NOMO-1 treated with dmso at 0.1 percent for 144 hours (cell line): ENCODE measurements around the gene BAG3.
A peak's percentile ranks its signal among the peaks of the same experiment; 100 is the strongest.
"Not testable (repeated sequence)": the region's sequence is repeated elsewhere in the genome, so short reads cannot be mapped to it uniquely, and the experiment has no call there.

Experiments
- DNase-seq: peaks from one replicate; lab custom pipeline; 2025; ENCODE audit not compliant: unreplicated experiment; lab: John Stamatoyannopoulos, UW

BAG3 gene

GRCh38 chr10:119640384-119640783 is 10.8 kb upstream of the BAG3 start:
- DNase-seq: no peak

- DNase-seq: no peak
These were observed 10.2 kb upstream of the BAG3 start for GRCh38 chr10:119640875-119641526.

- no peak for DNase-seq
These were observed 8.5 kb upstream of the BAG3 start for GRCh38 chr10:119642556-119643111.

- no peak for DNase-seq
These were observed 7.6 kb upstream of the BAG3 start for GRCh38 chr10:119643306-119644204.

GRCh38 chr10:119644205-119644814 is 6.9 kb upstream of the BAG3 start:
- DNase-seq: no peak

- no peak for DNase-seq
These were observed 6.2 kb upstream of the BAG3 start for GRCh38 chr10:119644994-119645393.

- no peak for DNase-seq
These were observed 1.1 kb upstream of the BAG3 start for GRCh38 chr10:119650062-119650461.

GRCh38 chr10:119651514-119652360 is 557 bp downstream of the BAG3 start:
- no peak for DNase-seq

GRCh38 chr10:119652361-119652730 is 1.2 kb downstream of the BAG3 start:
- DNase-seq: peak; percentile 7

GRCh38 chr10:119653209-119653608 is 2.0 kb downstream of the BAG3 start:
- no peak for DNase-seq

GRCh38 chr10:119653916-119654315 is 2.7 kb downstream of the BAG3 start:
- no peak for DNase-seq

GRCh38 chr10:119654540-119654939 is 3.4 kb downstream of the BAG3 start:
- no peak for DNase-seq

- DNase-seq: no peak
These were observed 4.4 kb downstream of the BAG3 start for GRCh38 chr10:119655566-119656001.

GRCh38 chr10:119656760-119657159 is 5.6 kb downstream of the BAG3 start:
- DNase-seq: no peak

GRCh38 chr10:119657725-119658124 is 6.5 kb downstream of the BAG3 start:
- no peak for DNase-seq

- no peak for DNase-seq
These were observed 7.1 kb downstream of the BAG3 start for GRCh38 chr10:119658274-119658673.

- DNase-seq: no peak
These were observed 8.8 kb downstream of the BAG3 start for GRCh38 chr10:119659951-119660350.

- not testable (repeated sequence) for DNase-seq
These were observed 11.0 kb downstream of the BAG3 start for GRCh38 chr10:119662076-119662605.

GRCh38 chr10:119663866-119664698 is 12.9 kb downstream of the BAG3 start:
- no peak for DNase-seq
